RCC 7860 (cell line): ENCODE results near the gene TOB2.
A peak's percentile ranks its signal among the peaks of the same experiment; 100 is the strongest.
"Not testable (repeated sequence)": the region's sequence is repeated elsewhere in the genome, so short reads cannot be mapped to it uniquely, and the experiment has no call there.

ENCODE experiments used
- DNase-seq: peaks from one replicate; pipeline ENCODE4 v3.0.0-alpha.2; 2015; ENCODE audit warnings: low spot score
- FAIRE-seq: peaks from 2 replicates; lab custom pipeline; 2012; peaks lifted over from hg19 to GRCh38; lab: Jason Lieb, UNC

TOB2 gene

GRCh38 chr22:41431656-41432055, 14.9 kb downstream of the TOB2 start:
- DNase-seq (no peak), FAIRE-seq (no peak)

DNA sequence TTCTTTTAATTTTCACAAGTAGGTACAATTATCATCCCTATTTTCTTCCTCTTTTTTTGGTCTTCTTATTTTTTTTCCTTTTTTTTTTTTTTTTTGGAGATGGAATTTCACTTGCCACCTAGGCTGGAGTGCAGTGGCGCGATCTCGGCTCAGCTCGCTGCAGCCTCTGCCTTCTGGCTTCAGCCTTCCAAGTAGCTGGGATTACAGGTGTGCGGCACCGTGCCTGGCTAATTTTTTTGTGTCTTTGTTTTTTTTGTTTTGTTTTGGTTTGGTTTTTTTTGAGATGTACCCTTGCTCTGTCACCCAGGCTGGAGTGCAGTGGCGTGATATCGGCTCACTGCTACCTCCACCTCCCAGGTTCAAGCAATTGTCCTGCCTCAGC, 16.7 kb downstream of the TOB2 start:
- no peak for DNase-seq
- FAIRE-seq: no peak

DNA sequence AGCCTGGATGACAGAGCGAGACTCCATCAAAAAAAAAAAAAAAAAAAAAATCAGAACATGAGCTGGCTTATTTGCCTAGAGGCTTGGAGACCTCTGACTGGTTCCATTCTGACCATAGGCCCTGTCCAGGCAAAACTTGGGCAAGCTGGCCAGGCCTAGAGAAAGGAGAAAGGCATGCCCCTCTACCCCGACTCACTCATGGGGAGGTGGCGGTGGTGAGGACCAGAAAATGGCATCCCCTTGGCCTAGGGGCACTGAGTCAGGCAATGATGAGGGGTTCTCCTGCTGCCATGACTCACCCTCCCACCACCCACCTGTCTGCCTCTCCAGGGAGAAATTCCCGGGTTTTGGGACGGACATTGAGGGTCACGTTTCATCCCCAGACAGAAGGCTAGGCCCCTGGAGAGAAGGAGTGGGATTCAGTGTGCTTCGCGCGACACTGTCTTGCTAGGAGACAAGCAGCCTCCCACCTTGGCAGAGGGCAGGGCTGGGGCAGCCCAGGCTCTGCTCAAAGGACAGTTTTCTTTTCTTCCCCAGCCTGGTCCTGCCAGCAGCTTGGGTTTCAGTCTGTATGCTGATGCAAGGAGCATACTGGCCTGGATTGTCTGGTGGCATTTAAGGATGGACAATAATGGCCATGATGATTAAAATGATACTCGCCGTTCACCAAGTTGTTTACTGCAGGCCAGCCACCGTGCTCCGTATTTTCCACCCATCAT, 17.2 kb downstream of the TOB2 start:
- no peak for FAIRE-seq
- no peak for DNase-seq

- FAIRE-seq: no peak
- DNase-seq: no peak
These were observed 20.8 kb downstream of the TOB2 start for GRCh38 chr22:41425660-41426365.

DNA sequence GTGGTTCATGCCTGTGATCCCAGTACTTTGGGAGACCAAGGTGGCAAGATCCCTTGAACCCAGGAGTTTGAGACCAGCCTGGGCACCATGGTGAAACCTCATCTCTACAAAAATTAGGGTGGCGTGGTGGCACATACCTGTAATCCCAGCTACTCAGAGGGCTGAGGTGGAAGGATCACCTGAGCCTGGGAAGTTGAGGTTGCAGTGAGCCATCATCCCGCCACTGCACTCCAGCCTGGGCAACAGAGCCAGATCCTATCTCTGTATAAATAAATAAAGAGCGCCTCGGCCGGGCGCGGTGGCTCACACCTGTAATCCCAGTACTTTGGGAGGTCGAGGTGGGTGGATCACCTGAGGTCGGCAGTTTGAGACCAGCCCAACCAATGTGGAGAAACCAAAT, 27.9 kb downstream of the TOB2 start:
- no peak for DNase-seq
- FAIRE-seq: no peak

DNA sequence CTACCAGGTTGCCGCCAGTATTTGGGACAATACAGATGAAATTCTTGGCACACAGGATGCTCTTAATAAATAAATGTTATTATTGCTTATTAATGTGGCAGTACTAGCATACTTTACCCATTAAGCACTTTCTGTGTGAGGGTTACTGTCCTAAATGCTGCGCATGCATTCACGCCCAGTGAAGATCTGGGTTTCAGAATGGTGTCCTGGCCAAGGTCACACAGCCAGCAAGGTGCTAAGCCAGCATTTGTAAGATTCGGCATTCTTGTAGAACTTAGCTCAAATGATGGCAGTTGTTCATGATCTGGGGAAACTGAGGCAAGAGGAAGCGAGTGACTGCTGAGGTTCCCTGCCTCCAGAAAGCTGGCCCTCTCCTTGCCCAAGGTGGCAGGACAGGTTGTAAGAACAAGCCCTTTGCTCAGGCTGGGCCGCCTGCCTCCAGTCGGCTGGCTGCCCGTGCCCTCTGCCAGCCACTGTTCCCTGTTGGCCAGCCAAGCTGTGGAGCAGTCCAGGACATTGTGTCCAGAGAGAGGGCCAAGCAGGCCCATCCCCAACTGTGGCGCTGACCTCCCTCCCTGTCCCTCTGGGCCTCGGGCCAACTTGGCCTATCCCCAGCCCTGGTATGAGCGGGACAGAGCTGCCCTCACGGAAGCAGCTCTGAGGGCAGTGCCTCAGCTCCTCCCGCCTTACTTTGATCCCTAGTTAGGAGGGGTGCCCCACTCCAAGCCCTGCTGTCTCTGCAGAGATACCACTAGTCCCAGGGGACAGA, 28.8 kb downstream of the TOB2 start:
- DNase-seq (no peak), FAIRE-seq (no peak)

GRCh38 chr22:41415554-41415953, 31.0 kb downstream of the TOB2 start:
- DNase-seq (no peak), FAIRE-seq (no peak)

GRCh38 chr22:41411021-41411851, 35.4 kb downstream of the TOB2 start:
- DNase-seq (no peak), FAIRE-seq (no peak)

- FAIRE-seq: no peak
- no peak for DNase-seq
These were observed 36.3 kb downstream of the TOB2 start for GRCh38 chr22:41410311-41410751.

DNA sequence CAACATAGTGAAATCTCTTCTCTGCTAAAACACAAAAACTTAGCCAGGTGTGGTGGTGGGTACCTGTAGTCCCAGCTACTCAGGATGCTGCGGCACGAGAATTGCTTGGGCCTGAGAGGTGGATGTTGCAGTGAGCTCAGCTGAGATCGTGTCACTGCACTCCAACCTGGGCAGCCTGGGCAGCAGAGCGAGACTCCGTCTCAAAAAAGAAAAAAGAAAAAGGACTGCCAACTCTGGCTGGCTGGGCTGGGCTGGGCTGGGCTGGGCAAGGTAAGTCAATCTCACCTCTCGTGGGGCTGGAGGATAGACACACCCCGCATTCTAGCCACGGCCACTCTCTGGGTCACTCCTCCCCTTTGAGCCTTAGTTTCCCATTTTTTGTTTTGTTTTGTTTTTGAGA, 37.9 kb downstream of the TOB2 start:
- FAIRE-seq (no peak), DNase-seq (no peak)

GRCh38 chr22:41407433-41407832, 39.2 kb downstream of the TOB2 start:
- no peak for DNase-seq
- FAIRE-seq: no peak

GRCh38 chr22:41406410-41406809, 40.2 kb downstream of the TOB2 start:
- no peak for FAIRE-seq
- DNase-seq: no peak

GRCh38 chr22:41405588-41405987, 41.0 kb downstream of the TOB2 start:
- FAIRE-seq (no peak), DNase-seq (no peak)

DNA sequence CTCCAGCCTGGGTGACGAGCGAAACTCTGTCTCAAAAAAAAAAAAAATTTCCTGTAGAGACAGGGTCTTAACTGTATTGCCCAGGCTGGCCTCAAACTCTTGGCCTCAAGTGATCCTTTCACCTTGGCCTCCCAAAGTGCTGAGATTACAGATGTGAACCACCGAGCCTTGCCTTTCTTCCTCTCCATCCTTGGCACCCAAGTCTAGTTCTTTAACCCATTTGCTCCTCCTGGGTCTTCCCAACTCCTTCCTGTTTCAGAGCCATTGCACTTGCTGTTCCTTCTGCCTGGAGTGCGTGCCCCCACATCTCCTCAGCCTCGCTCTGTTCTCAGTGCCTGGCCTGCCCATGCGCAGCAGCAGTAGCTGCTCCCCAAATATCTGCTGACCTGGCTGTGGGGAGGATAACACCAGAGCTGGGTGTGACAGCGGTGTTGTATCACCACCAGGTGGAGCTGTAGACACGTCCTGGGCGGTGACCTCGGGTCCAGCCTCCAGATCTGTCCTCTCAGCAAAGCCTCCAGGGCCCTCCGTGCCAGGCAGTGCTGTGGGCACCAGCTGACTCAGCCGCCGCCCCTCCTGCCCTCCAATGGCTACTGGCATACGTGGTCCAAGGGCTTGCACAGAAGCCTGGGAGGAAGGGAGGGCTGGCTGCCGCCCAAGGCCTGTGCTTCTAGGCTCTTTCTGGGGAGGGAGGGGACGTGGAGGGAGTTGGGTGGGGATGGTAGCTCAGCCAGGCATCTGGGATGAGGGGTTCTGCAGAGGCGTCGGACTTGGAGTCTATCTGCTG, 42.9 kb downstream of the TOB2 start:
- FAIRE-seq (peak; percentile 58), DNase-seq (peak; percentile 90)

DNA sequence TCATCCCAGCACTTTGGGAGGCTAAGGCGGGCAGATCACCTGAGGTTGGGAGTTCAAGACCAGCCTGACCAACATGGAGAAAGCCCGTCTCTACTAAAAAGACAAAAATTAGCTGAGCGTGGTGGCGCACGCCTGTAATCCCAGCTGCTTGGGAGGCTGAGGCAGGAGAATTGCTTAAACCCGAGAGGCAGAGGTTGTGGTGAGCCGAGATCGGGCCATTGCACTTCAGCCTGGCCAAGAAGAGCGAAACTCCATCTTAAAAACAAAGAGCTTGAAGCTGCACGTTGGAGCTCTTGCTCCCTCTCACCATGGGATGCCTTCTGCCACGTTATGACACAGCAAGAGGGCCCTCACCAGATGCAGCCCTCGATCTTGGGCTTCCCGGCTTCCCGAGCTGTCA, 43.8 kb downstream of the TOB2 start:
- FAIRE-seq, DNase-seq: not testable (repeated sequence)

DNA sequence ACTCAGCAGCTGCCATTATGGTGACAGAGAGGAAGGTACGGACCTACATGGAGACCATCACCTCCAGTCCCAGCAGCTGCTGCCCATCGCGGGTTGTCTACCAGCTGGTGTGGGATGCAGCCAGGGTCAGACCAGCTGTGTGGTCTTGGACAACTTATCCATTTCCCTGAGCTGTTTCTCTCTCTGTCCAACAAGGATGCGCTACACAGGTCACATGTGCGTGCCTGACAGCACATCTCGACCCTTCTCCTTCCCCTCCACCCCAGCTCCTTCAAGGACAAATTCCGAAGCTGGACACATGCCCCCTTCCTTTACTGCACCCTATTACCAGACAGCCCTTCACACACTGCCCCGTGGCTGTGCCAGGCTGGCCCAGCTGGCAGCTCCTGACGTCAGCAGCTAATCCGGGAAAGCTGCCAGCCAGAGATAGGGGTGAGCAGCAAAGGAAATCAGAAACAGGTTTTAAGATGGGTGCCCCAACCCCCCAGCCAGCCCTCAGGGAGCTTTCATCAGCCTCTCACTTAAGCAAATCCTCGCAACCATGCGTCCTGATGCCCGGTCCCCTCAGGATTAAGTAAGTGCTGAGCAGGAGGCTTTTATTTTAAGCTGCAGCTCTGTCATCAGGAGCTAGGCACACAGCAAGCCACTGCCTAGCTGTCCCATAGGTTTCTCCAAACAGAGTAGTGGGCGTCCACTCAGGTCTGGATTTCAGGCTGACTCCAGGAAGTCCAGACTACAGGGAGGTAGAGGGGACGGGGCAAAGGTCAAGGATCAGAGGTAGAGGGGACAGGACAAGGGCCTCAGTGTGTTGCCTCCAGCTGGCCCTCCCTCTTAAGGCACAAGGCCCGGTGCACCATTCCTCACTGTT, 44.6 kb downstream of the TOB2 start:
- FAIRE-seq (no peak), DNase-seq (no peak)

DNA sequence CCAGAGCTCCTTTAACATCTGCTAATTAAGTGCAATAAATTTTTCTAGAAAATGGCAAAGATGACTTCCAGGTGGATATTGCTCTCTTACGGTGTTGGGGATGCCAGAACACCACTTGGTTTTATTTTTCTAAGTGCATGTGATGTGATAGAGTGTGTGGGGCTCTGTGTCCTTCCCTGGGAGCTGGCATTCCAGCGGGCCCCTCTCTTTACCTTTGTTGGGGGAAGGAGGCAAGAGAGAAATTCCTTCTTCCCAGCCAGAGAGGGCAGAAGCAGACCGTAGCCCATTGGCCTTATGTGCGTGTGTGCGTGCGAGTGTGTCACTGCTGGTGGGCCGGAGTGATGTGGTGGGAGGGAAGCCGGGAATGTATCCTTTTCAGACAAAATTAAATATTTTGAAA, 47.7 kb downstream of the TOB2 start:
- DNase-seq (no peak), FAIRE-seq (no peak)

DNA sequence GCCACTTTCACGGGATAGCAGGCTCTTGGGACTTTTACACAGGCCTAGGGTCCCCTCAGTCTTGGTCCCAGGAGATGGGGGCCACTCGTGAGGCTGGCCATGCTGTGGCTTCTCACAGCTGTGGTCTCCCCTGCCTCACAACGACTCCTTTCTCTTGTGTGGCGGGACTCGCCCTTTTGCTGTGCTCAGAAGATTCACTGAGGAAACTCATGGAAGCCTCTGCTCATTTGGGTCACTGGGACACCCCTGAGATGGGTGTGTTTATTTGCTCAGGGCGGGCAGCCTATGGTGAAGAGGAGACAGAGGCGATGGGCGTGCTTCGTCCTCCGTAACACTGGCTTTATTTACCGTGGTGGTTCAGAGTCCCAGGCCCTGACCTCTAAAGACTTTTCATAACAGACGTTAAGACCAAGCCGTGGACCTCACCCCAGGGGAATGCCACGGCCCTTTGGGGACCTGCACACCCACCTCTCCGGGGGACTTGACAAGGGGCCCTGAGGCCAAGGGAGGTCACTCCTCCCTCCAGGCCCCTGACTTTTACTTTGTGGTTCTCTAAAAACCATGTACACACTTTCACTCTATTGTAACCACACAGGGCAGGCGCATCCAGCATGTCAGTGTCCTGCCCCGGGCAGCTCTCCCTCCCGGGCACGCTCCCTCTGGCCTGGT, 49.3 kb downstream of the TOB2 start:
- FAIRE-seq: no peak
- no peak for DNase-seq
